NCI-H128 (cell line): ENCODE results near the gene CXCR4.
A peak's percentile ranks its signal among the peaks of the same experiment; 100 is the strongest.

Source experiments
- DNase-seq: peaks from one replicate; lab custom pipeline; 2025; ENCODE audit not compliant: unreplicated experiment; lab: John Stamatoyannopoulos, UW

The CXCR4 gene

DNA sequence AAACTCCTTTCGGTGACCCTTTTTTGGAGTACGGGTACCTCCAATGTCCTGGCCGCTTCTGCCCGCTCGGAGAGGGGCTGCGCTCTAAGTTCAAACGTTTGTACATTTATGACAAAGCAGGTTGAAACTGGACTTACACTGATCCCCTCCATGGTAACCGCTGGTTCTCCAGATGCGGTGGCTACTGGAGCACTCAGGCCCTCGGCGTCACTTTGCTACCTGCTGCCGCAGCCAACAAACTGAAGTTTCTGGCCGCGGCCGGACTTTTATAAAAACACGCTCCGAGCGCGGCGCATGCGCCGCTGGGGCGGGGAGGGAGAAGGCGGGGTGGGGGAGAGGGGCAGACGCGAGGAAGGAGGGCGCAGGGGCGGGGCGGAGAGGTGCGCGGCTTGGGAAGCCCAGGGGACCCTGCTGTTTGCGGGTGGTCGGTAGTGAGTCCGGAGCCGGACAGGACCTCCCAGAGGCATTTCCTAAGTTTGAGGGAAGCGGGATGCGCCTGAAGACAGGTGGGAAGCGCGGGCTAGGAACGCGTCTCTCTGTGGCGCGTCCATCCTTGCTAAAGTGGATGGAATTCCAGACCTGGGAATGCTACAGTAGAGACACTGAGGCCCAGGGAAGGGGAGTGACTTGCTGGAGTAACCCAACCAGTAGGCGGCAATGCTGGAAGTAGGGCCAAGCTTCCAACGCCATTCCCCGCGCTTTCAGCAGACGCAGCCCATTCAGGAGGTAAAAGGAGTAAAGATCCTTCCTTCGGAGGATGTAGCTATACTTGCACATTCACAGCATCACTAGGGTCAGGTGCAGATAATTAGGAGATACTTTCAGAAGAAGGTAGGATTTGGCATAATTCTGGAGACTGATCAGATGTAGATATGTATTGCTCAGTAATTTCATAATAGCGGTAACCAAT lies at the start of gene CXCR4:
TSS of gene CXCR4 (minus strand) at position 241 of the 910 bp plus-strand sequence. CDS start at position 152, 89 bp downstream.
- peak; percentile 71 for DNase-seq

DNA sequence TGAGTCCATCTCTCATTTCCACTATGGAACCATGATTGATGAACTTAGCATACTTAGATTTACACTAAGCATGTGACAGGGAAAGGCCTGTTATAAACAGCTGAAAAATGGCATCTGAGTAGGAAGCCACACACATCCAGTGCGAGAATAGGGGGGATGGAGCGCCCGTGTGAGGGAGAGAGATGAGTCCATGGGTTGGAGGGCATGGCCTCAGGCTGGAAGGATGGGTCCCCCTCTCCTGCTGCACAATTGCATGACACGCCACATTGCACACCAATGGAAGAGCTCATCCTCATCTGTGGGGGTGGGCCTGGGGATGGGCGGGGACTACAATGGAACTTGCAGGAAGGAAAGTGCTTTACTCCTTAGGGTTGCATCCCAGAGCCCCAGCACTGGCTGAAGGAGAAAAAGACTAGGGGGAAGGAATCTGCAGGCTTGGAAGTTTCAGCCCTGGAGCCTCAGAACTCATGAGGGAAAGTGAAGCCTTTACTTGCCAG lies 46.4 kb upstream of the CXCR4 start:
- no peak for DNase-seq

DNA sequence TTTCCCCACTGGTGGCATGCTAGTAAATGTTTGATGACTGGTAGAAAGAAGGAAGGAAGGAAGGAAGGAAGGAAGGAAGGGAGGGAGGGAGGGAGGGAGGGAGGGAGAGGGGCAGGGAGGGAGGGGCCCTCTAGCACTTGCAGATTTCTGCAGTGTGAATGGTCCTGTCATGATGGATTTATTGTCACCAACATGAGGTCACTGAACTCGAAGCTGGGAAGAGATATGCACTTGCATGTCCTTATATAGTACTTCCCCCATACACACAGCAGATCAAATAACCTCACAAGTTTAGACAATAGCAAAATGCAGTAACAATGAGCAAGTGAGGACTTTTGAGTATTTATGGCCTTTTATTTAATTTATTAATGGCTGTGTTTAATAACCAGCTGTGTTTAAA lies 44.5 kb upstream of the CXCR4 start:
- no peak for DNase-seq

DNA sequence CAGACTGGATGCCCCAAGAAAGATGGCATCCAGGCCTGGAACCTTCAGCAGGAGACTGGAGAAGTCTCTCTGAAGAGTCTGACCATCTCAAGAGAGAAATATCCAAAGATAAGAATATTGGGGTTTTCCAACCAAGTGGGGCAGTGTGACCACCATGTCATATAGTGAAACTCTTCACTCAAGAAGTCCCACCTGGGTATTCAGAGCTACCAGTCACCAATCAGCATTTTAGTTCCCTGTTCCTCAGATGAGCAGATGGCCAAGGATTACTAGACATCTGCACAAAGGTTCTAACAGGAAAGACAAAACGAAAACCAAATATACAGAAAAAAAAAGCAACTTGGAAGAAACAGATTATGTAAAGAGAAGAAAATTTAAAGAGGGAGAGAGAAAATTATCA lies 38.5 kb upstream of the CXCR4 start:
- DNase-seq, result no peak

DNA sequence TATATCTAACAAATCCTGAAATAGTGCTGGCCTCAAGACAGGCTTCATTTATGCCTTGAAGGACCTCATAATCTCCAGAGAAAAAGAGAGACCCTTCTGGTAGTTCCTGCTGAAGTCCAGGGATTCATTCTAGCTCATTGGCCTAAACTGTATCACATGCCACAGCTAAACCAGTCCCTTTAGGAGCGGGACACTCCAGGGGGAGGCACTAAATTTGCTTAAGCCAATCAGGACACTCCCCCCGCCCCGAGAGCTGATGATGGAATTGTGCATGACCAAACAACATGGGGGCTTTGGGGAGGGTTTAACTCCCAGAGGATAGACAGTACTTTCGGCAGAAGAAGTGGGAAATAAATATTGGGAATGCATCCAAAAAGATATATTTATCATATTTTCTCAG lies 36.4 kb upstream of the CXCR4 start:
- DNase-seq, result no peak

DNA sequence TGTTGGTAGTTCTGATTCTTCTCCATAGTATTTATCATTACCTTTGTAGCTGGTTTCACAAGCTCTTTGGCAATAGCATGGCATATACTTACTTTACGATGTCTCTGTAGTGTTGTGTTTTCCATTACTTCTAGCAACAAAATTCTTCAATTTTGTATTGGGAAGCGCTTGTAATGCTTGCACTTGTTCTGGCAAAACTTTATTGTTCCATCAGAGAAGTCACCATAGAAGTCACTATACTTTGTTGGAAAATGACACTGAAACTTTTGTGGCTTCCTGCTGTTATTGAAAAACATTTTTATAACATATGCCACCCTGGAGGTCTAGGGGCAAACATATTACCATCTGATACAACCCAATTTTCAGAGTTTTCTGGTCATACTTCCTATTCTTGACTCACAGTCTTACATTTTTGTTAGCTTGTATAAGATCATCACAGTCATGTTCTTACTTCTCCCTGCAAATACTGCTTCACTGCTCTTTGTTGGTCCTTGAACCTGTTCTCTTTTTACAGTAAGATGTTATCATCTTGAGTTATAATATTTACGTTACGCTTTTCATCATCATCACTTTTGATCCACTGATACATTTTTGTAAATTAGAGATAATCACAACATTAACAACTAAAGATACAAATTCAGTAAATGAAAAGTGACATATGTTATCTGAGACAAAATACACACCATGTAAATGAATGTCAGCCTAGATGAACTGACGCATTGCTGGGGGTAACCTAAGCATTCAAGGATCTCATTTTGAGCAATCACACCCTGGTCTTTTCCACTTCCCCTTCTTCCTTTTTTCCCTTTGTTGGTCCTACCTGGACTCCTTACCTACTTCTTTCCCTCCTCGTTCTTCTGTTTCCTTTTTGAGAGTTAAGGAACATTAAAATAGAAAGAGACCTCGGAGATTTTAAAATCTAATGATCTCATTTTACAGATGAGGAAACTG lies 33.3 kb upstream of the CXCR4 start:
- no peak for DNase-seq

DNA sequence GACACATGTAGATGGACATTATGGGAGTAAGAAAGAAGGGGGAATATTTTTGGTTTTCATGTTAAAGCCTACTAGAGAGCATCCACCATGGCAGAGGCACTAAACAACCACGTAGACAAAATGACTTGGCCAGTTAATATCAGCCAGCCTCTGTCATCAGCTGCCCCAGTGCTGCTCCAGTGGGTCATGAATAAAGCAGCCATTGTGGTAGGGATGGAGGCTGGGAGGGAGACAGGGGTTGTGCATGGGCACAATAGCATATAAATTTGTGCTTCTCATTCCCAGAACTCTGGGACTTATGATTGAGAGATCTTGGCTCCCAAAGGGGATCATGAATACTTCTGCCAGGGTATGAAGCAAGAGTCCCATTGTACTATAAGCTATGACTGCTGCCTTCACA lies 31.1 kb upstream of the CXCR4 start:
- DNase-seq, result no peak

- DNase-seq, result no peak
Observed at GRCh38 chr2:136146564-136146963, 28.6 kb upstream of the CXCR4 start.

DNA sequence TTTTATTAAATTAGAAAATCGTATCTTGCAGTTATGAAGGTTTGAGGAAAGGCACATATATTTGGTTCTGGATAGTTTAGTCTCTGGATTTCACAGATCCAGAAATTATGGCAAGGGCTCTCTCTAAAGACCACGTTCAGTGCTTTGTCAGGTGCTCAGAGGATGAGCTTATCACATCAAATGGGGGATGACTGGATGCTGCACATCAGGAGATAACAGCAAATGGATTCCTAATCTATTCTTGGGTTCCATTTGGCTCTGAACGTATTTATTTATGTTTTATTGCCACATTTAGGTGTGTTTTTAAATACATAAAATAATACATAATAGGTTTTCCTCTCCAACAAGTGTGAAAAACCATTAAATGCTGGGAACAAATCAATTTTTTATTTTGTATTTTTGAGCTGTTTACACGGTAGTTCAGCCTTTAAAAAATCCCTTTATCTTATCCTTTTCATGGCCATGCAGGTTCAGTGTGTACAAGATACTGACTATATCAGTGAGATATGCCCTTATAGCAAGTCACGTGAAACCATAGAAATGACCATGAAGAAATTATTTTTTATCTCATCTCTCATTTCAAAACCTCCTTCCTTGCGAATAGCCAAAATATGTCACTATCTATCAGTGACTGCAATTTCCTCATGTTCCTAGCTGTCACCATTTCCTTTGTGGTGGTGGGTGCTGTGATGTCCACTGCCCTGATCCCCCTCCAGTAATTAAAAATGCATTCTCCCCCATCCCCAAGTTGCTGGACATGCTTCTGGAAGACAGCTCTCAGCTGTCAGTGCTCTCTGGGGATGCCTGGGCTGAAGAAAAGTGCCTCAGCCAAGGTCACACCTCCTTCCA lies 25.9 kb upstream of the CXCR4 start:
- no peak for DNase-seq

GRCh38 chr2:136141510-136142149 lies 23.7 kb upstream of the CXCR4 start:
- DNase-seq, result peak; percentile 90

GRCh38 chr2:136139631-136140030 lies 21.7 kb upstream of the CXCR4 start:
- DNase-seq, result no peak

DNA sequence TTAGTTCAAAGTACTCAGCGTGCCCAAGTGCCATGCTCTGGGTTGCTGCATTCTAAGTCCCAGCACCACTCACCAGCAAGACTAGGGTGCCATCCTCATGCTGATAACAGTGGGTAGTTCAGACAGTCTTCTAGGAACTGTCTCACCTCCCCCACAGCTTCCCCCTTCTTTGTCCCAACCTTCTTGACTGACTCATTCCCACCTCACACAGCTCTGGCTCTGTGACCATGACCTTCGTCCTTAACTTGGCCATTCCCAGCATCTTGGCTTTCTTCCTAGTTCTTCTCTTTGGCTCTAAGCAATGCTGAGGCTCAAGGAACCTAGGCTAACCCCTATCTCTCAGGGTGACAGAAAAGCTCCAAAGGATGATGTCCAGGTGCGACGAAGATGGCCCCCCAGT lies 20.0 kb upstream of the CXCR4 start:
- DNase-seq, result no peak

- DNase-seq, result no peak
Observed at GRCh38 chr2:136136931-136137330, 19.0 kb upstream of the CXCR4 start.

GRCh38 chr2:136135921-136136906 lies 18.3 kb upstream of the CXCR4 start:
- no peak for DNase-seq

DNA sequence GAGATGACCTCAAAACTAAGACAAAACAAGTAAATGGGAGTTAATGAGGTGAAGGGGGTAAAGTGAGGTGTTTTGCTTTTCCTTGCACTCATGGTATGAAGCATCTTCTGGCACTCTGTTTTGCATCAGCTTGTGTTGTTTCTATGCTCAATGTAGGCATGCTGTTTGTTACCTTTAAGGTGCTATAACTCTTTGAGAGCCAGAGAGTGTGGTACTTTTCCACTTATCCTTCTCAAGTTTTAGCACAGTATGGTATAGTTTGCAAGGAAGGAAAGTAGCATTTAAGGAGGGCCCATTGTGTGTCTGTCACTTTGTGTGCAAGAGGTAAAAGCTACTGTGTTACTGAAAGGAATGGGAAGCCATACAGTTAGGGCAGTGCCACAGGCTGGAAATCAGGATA lies 17.5 kb upstream of the CXCR4 start:
- DNase-seq, result no peak

DNA sequence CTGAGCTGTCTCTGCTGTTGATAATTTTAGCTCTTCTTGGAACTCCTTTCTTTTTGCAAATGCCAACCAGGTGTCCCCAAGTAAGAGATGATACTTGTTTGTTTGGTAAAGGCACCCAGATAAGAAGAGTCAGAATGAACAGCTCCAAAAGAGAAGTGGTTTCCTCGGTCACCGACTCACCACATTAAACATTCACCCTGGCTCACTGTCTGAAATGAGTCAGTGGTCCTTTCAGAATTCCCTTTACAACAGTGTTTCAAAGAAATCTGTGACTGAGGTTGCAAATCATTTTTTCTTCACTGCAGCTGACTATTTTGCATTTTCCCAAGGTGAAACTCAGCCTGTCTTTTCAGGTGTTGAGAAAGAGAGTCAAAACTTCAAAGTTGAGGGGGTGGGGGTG lies 16.2 kb upstream of the CXCR4 start:
- no peak for DNase-seq

DNA sequence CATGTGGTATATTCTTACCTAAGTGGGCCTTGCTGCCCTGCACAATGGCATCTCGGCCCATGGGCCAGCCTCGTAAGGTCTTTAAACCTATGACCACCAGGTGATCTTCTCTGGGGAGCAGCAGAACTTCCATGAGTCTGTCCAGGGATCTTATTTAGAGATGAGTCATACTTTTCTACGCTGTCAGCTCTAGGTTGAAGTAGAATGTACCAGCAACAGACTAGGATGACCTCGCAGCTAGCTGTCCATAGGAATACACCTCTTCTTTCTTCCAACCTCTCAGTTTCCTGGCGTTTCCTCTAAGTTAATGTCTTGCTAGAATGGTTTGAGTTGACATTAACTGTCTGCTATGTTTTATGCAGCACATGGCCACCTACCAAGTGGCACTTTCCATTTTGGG lies 15.6 kb upstream of the CXCR4 start:
- no peak for DNase-seq

- DNase-seq, result no peak
Observed at GRCh38 chr2:136133176-136133575, 15.2 kb upstream of the CXCR4 start.

DNA sequence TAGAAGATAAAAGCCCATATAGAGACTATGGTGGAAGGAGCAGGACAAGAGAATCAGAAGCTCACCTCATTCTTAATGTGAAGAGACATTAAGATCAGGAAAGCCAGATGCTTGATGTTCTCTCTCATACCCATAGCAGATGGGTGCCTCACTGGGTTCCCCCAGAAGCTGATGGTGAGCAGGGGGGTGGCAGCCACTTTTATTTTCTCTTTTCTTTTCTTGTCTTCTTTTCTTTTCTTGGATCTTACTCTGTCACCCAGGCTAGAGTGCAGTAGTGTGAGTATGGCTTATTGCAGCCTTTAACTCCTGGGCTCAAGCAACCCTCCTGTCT lies 14.8 kb upstream of the CXCR4 start:
- no peak for DNase-seq
